GM21367 (cell line): ENCODE measurements around the gene CA12.

ENCODE experiments used
- ATAC-seq: cut with Tn5 transposase; IDR thresholded peaks from one replicate; pipeline ENCODE4 v1.9.1; 2021; ENCODE audit not compliant: unreplicated experiment

CA12 gene

DNA sequence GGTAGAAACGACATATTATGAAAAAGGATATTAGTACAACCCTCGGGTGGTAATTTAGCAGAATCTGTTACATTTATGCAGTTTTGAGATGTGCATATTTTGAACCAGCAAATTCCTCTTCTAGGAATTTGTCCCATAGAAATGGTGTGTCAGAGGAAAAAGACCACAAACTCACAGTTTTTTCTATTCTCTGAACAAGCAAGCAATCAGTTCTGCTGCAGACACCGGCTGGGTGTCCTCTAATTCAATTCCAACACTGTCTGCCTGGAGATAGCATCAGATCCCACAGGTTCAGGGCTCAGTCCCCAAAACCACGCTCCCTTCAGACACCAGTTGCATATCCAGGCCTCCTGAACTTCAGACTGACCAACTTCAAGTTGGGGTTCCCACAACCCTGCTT, 67.8 kb downstream of the CA12 start:
- no peak for ATAC-seq

DNA sequence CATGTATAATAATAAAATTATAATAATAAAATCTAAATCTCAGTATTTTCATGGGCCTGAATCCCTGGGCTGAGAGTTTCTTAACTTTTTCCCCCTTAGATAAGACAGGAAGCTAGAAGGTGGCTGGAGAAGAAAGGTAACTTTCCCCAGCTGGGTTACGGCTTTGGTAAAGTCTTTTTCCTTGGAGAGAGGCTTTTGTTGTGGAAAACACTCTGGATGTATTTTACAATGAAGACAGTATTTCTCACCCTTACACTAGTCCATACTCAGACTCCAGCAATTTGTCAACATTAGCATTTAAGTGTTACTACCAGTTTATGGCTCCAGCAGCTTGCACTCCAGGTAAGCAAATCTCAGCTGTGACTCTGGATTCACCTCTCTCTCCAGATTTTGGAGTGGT, 69.4 kb downstream of the CA12 start:
- ATAC-seq, result no peak

DNA sequence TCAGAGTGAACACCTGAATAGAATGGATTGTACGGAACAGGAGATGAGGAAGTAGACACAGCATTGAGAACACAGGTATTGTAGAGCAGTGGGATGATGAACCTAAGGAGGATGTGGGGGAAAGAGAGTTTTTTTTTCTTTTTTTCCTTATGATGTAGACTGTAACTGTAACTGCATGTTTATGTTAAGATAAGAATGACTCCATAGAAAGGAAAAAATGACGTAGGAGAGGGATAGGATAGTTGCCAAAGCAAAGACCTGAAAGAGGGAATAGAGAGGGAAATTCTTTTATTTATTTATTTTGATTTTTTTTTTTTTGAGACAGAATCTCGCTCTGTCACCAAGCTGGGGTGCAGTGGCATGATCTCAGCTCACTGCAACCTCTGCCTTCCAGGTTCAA, 71.0 kb downstream of the CA12 start:
- ATAC-seq, result no peak

DNA sequence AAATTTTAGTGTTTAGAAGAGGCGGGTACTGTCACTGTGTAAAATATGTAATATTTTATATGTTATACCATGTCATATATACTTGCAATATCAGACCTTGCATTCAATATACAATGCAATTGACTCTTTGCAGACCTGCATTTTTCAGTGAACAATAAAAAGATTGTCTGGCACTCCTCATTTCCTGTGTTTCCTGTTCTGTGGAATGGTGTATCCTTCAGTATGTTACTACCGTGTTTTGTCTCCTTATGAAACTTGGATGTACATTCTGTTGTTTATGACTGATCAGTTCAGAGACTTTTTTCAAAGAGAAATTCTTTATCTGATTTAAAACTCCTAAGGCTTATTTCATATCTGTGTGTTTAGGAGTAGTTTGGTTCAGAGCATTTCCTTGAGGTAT, 72.7 kb downstream of the CA12 start:
- no peak for ATAC-seq

DNA sequence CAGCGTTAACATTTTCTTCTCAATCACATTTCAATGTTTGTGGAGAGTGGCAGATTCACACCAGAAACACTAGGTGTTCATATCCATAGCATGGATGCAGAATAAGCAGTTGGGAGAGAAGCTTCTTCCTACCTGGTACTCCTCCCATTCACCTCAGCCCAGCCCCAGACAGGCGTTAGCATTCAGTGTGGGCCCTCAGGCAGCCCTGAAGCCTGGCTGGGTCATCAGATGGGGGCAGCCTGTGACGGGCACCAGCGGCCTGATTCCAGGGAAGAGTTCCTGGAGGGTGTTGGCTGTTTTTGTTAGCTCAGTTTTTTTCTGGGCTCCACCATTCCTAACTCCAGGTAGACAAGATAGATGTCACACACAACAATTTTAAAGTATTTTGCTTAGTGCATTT, 73.2 kb downstream of the CA12 start:
- no peak for ATAC-seq

DNA sequence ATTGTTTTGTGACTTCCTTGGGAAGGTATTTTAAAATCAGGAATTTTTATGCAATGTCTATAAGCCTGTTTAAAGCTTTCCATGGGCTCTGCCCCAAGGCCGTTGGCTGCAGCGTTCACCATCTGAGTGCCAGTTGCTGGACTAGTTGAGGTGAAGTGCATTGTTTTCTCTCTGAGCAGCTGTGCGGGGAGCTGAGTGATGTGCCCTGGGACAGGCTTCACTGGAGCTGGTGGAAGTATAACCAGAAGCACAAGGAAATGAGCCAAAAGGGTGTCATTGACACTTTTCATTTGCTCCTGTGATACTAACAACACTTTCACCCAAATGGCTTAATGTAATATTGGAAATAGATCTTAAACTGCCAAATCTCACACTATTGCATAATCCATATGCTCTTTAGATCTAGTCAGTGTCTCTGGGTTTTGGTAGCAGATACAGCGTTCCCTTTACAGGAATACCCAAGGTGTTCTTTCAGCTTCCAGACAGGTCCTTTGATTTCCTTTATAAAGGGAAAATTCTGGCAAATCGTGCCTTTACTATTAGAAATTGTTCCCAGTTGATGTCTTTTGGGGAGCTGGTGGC, 75.1 kb downstream of the CA12 start:
- ATAC-seq, result no peak

DNA sequence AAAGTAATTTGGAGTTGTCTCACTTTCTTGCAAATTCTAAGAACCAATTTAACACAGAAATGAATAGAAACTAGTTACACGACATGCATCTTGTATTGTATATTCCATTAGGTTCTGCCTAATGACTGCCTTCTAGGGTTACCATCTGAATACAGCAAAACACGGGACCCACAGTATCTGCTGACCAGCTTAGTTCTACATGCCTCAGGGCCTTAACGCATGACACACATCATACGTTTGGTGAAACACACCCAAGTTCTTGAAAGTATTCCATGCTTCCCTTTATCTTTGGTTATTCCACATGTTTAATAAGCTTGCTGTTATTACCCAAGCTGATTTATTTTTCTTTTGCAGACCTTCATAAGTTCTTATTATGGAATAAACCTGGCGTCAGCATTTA, 76.4 kb downstream of the CA12 start:
- no peak for ATAC-seq

DNA sequence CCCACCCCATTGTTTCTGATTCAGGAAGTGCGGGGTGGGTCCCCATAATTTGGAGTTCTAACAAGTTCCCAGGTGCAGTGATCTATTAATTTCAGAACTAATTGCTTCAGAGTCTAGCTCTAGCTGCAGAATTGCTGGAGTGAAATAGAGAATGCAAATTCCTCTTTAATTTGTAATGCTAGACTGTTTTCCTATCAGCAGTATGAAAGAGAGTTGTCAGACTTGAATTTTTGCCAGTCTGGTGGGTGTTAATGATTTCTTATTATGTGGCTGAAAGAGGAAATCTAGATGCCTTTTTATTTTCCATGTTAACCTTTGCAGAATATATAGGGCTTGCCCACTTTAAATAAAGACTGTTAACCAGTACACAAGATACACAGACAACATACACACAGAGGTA, 80.6 kb downstream of the CA12 start:
- ATAC-seq, result no peak

DNA sequence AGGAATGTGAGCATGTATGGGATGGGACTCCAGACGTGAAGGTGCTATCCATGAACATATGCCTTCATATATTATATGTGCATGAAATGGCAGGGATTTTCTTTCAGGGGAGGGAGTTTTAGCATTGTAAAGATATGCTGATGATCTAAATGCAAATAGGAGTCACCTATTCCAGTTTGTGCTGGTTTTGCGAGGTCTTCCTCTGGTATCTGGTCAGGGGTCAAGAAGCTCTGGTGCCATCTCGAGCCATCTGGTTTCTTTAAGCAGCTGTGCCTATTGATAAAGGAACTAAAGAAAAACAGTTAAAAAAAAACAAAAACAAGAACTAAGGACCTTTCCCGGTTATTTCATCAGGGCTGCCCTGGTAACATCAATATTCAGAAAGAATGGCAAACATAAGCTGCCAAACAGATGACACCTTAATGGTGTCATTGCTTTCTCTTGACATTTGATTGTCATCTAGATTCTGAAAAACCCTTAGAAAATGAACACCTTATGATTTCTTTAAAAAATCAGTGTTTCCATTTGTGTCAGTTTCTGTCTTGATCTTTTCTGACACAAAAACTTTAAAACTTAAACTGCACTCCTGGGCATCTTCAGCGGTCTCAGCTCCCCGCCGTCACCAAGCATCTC, 81.6 kb downstream of the CA12 start:
- no peak for ATAC-seq

DNA sequence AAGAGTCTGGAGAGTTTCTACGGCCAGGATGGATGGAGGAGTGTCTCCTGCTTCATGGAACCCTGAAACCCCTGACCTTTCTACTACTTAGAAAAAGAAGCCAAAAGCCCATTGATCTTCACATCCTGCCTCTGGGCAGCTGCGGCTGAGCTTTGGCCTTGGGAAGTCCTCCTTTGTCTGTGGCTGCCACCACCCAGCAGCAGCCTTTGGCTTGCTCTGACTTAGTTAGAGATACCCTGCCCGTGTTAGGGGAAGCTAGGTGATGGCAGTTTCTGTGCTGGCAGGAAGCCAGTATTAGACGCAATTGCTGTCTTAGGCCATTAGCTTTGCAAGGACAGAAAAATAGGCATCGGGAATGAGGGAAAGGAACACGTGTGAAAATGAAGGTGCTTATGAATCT, 85.5 kb downstream of the CA12 start:
- ATAC-seq, result no peak

DNA sequence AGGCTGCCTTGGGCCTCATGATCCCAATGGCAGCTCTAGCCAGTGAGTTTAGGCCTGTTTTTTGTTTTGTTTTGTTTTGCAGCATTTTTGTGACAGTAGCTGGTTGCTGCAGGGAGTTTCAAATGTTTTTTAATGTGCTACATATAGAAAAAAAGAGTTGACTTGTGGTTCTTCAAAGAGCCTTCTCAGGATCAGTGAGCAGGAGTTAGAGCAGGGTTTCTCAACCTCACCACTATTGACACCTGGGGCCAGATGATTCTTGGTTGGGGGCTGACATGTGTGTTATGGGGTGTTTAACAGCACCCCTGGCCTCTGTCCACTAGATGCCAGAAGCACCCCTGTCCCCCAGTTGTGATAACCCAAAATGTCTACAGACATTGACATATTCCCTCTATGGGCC, 86.3 kb downstream of the CA12 start:
- ATAC-seq, result no peak

DNA sequence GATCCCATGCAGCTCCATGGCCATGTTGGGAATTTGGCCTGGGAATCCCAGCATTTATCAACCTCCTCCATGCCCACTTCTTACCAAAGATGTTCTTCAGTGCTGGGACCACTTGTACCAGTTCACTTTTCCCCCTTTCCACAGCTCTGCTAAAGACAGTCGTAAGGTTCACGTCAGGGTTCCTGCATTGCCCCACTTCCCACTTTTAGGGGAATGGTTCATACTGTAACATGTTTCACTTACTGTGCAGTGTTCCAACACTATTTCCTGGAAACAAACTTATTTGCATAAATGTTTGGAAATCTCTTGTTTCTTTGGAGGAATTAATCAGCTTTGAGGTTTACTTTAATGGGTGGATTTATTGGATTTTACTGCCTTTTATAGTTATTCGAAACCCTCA, 87.3 kb downstream of the CA12 start:
- no peak for ATAC-seq

DNA sequence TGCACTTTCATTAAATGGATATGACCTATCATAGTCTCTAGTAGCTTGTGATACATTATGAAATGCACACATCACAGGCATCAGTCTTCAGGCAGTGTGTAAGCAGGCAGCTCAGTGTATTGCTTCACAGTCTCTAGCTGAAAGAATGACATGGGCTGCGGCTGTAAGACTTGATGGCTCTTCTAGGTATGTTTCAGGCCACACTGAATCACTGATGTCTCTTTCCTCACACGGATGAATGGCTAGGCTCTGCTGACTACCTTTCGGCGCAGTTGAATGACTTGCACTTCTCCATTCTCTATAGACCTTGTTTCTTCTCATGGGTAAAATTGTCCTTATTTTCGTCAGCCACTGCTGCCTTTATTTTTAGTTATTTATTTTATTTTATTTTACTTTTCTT, 88.9 kb downstream of the CA12 start:
- no peak for ATAC-seq

DNA sequence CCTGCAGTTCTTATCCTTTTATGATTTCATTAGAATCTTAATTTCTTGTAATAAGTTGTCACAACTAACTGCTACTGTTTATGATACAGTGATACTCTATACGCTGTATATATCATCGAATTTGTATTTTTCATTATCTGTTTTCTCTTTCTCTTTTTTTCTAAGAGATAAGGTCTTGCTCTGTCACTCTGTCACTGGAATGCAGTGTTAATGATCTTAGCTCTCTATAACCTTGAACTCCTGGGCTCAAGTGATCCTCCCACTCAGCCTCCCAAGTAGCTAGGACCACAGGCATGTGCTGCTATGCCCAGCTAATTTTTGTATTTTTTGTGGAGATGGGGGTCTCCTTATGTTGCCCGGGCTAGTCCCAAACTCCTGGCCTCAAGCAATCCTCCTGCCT, 89.4 kb downstream of the CA12 start:
- no peak for ATAC-seq

DNA sequence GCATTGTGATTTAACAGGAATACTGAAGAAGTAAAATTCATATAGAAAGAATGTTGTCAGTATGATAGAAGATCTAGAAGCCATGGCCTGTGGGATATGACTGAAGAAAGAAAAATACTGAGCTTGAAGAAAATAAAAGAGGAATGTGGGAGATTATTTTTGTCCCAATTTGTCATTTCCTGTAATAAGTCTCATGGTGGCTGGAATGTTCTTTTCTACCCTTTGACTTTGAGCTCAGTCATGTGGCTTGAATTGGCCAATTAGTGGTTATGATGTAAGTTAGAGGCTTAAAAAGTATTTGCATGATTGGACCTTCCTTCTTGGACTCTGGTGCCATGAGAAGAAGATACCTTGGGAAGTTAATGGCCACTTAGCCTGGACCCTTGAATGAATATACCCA, 90.1 kb downstream of the CA12 start:
- ATAC-seq, result no peak

DNA sequence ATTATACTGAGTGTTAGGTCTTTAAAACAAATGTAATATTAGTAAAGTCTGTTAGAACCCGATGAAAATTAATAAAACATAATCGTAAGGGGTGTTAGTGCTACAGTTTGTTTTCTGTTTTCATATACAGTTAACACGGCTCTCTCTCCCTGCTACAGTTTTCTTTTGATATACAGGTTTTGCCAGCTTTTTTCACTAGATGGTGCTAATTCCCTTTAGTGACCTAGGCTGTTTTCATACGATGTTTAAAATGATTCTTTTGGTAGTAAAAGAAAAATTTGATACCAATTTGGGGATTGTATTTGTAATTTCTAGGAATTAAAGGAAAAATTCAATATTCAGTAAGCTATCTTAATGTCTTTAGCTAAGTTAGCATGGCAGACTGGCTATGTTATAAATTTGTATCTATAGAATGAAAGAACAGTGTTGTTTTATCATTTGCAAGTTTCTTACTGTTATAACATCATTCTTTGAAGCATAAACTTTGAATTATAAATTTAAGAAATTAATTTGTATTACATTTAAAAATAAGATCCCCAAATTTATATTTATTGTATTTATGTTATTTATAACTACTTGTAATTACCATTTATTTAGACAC, 92.8 kb downstream of the CA12 start:
- no peak for ATAC-seq

DNA sequence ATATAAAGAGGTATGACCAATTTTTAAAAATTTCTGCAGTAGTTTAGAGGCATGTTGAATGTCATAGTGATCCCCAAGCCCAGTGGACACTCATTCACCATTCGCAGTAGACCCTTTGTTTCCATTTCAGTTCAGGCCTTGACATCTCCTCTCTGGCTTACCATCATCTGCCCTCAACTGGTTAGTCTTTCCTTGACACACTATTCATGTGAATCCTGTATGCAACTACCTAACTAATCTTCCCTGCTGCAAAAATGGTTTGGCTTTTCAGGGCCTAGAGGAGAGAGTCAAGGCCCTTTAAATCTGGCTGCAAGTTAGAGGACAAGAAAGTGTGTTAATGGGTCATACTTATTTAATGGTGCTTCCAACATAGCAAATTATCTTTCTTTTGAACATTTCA, 93.3 kb downstream of the CA12 start:
- no peak for ATAC-seq

DNA sequence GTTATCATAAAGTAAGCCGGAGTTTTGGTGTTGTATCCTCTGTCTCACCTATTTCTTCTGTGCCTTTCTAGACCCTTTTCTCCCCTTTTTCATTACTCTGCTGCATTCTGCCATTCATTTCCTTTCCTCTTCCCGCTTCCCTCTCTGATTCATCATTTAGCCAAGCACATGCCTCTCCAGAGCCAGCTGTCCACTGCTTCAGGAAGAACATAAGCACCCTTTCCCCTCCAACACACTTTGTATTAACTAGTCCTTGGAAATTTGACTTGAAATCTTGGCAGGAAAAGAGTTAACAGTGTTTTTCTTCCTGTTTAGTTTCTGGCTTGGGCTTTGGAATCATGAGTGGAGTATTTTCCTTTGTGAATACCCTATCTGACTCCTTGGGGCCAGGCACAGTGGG, 94.5 kb downstream of the CA12 start:
- no peak for ATAC-seq

DNA sequence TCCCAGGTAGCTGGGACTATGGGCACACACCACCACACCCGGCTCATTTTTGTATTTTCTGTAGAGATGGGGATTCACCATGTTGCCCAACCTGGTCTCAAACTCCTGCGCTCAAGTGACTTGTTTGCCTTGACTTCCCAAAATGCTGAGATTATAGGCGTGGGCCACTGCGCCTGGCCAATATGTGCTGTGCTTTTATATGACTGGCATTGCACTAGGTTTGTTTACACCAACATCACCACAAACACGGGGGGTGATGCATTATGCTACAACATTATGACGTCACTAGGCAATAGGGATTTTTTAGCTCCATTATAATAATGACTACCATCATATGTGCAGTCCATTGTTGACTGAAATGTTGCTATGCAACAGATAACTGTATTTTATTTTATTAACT, 97.3 kb downstream of the CA12 start:
- ATAC-seq, result no peak

DNA sequence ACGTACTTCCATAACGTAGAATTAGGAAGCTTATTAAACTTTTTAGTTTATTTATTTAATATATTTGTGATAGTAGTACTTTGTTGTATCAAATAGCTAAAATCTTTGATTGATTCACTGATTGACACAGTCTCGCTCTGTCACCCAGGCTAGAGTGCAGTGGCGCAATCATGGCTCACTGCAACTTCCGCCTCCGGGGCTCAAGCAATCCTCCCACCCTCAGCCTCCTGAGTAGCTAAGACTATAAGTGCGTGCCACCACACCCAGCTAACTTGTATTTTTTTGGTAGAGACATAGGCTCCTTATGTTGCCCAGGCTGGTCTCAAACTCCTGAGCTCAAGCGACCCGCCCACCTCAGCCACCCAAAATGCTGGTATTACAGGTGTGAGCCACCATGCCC, 98.5 kb downstream of the CA12 start:
- ATAC-seq, result no peak

DNA sequence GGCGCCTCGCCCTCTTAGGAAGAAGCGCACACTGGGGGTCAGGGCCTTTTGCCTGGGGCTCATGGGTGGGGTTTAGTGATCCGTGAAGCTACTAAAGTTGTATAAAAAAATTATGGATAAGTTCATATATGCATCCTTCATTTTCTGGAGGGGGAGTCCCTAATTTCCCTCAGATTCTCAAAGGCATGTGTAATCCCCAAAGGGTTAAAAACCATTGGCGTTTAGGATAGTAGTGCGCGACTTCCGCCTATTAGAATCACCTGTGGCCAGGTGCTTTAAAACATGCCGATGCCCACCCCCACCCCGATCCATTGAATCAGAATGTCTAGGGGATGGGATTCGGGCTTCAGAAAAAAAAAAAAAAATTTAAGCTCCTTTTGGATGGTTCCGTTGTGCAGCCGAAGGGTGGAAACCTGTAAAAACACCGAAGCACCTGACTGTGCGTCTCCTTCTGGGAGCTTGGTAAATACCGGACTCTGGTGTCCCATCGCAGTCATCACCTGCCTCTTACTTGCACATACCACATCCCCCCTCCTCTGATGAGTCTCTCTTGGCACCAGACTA, 103.7 kb downstream of the CA12 start:
- no peak for ATAC-seq

DNA sequence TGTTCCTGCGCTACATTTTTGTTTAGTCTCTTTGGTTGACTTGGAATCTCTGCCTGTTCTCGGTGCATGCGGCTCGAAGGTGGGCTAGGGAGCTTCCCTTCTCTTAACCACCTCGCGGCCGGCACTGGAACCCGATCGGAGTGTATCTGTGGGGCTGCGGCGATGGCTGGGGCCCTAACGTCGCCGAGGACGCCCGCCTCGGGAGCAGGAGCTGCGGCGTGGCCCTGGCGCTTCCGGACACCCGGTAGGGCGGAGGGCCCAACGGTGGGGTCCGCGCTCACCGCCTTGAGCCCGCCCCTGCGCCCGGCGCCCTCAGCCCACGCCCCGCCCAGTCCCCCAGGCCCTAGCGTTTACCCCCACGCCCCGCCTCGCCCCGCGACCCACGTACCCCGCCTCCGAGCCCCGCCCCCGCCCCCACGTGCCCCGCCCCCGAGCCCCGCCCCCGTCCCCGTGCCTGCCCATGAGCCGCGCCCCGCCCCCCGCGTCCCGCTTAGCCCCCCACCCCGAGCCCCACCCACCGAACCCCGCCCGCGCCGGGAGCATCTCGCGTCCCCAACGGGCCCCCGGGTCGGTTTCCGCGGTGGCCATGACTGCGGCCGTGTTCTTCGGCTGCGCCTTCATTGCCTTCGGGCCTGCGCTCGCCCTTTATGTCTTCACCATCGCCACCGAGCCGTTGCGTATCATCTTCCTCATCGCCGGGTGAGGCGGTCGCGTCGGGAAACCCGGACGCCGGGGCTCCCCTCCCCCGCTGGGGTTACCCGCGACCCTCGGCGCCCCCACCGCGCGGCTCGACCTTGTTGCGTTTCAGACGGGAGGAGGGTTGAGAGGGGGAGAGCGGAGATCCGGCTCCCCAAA, 104.4 kb downstream of the CA12 start, which contains the start of gene APH1B:
TSS of gene APH1B (plus strand) at position 568 of the 855 bp plus-strand sequence. CDS start at position 587, 19 bp downstream.
- ATAC-seq, result peak; percentile 62
